PC-3 (cell line): Measurements from ENCODE around the gene GPHA2. TPM values are rescaled to one million over a fixed set of nuclear protein-coding genes. Genes with fewer than 3 reads are reported as not detected.

Experiments used
- ATAC-seq: fragments of 200-7000 bp; cut with Tn5 transposase; 2 replicates; pipeline ENCODE4 v1.9.1; 2020; ENCODE audit warnings: mild to moderate bottlenecking, moderate library complexity
- BruUV-seq: library from RNA; stranded (reverse); fragments of 400-500 nt; replicated peaks from 2 replicates; lab custom pipeline; 2021; lab: Mats Ljungman, UMichigan
- CTCF ChIA-PET: fragments of 300-600 bp; sonication (Branson Sonifier 250); formaldehyde crosslinking; loops from one replicate; lab custom pipeline; 2022; ENCODE audit warnings: antibody characterized with exemption; lab: Charles Lee
- POLR2A ChIA-PET: fragments of 300-600 bp; sonication (Branson Sonifier 250); formaldehyde crosslinking; loops from one replicate; lab custom pipeline; 2022; ENCODE audit warnings: antibody characterized with exemption; ENCODE audit not compliant: unreplicated experiment; lab: Charles Lee
- DNase-seq: peaks from one replicate; pipeline ENCODE4 v3.0.0-alpha.2; 2015
- H2AFZ ChIP-seq: fragments of 300-600 bp; sonication (generic); 2 replicates; pipeline ENCODE4 v1.6.0; 2016; ENCODE audit warnings: antibody characterized with exemption, low read length
- H3F3A ChIP-seq: fragments of 300-600 bp; sonication (generic); one replicate; pipeline ENCODE4 v1.6.0; 2017; ENCODE audit warnings: antibody characterized with exemption, low read length, control low read depth, mild to moderate bottlenecking; ENCODE audit not compliant: unreplicated experiment
- H3K27ac ChIP-seq: fragments of 300-600 bp; sonication (generic); 2 replicates; pipeline ENCODE4 v1.5.1; 2016; ENCODE audit warnings: mild to moderate bottlenecking, low read length
- H3K27me3 ChIP-seq: fragments of 300-600 bp; sonication (generic); 2 replicates; pipeline ENCODE4 v1.6.1; 2016; ENCODE audit warnings: low read length, mixed read lengths
- H3K36me3 ChIP-seq: fragments of 300-600 bp; sonication (generic); 2 replicates; pipeline ENCODE4 v1.6.1; 2016; ENCODE audit warnings: low read depth, mixed run types, low read length, mixed read lengths
- H3K4me1 ChIP-seq: fragments of 300-600 bp; sonication (generic); 2 replicates; pipeline ENCODE4 v1.5.1; 2016; ENCODE audit warnings: low read length; ENCODE audit not compliant: insufficient read depth
- H3K4me2 ChIP-seq: fragments of 300-600 bp; sonication (generic); 2 replicates; pipeline ENCODE4 v1.6.0; 2016; ENCODE audit warnings: low read length
- H3K4me3 ChIP-seq: fragments of 300-600 bp; sonication (generic); 2 replicates; pipeline ENCODE4 v1.5.1; 2016; ENCODE audit warnings: mild to moderate bottlenecking, low read length, mixed read lengths
- H3K79me2 ChIP-seq: fragments of 300-600 bp; sonication (generic); 2 replicates; pipeline ENCODE4 v1.6.1; 2017; ENCODE audit warnings: low read length, mixed read lengths
- H3K9ac ChIP-seq: fragments of 300-600 bp; sonication (generic); 2 replicates; pipeline ENCODE4 v1.6.0; 2016; ENCODE audit warnings: mild to moderate bottlenecking, low read length
- H3K9me2 ChIP-seq: fragments of 300-600 bp; sonication (generic); replicated peaks from 2 replicates; pipeline ENCODE4 v1.6.1; 2016; ENCODE audit warnings: mixed run types, low read length, mixed read lengths
- H3K9me3 ChIP-seq: fragments of 300-600 bp; sonication (generic); 2 replicates; pipeline ENCODE4 v1.6.1; 2016; ENCODE audit warnings: low read length, mixed read lengths
- H4K20me1 ChIP-seq: fragments of 300-600 bp; sonication (generic); 2 replicates; pipeline ENCODE4 v1.6.1; 2016; ENCODE audit warnings: low read length, mixed read lengths
- EZH2 ChIP-seq: fragments of 300-600 bp; sonication (generic); IDR thresholded peaks from one replicate; pipeline ENCODE4 v1.6.1; 2017; ENCODE audit warnings: antibody characterized with exemption, mild to moderate bottlenecking, low read length; ENCODE audit not compliant: unreplicated experiment
- EZH2phosphoT487 ChIP-seq: fragments of 300-600 bp; sonication (generic); IDR thresholded peaks from 2 replicates; pipeline ENCODE4 v1.6.1; 2018; ENCODE audit warnings: mild to moderate bottlenecking, antibody characterized with exemption, low read length, borderline replicate concordance
- intact Hi-C: fragments of 100-400 bp; cut with micrococcal nuclease; formaldehyde crosslinking; loops from 2 replicates; pipeline ENCODE4 v1.9.0; 2023
- total RNA-seq: library from RNA; depleted of rRNA; stranded (reverse); fragments of >200 nt; gene quantifications from 2 replicates; pipeline ENCODE4 v1.2.3, GENCODE V29; 2014
- TF ChIP-seq, protein P1 (sequence below): fragments of 300-600 bp; sonication (generic); conservative IDR thresholded peaks from 2 replicates; pipeline ENCODE4 v1.5.1; 2017; ENCODE audit warnings: antibody characterized with exemption, low read depth, mild to moderate bottlenecking, low read length

GPHA2 gene
- total RNA-seq, 1 experiment from 2014 or later: not detected

DNA sequence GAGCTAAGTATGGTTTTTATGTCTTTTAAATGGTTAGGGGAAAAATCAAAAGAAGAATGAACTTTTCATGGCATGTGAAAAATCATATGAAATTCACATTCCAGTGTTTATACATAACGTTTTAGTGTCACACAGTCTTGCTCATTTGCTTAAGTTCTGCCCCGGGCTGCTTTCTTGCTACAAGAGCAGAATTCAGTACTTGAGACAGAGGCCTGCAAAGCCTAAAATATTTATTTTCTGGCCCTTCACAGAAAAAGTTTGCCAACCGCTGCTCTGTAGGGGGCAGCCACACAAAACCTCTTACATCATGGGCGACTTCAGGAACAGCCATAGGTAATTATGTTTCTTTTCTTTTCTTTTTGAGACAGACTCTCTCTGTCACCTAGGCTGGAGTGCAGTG is 17.7 kb downstream of the GPHA2 start:
- CTCF ChIA-PET: no interaction called here
- H3K4me3 ChIP-seq: peak overlapping the region; percentile 69
- TF ChIP-seq EZH2phosphoT487 (no peak), EZH2 (no peak)
- TF ChIP-seq, protein P1, sequence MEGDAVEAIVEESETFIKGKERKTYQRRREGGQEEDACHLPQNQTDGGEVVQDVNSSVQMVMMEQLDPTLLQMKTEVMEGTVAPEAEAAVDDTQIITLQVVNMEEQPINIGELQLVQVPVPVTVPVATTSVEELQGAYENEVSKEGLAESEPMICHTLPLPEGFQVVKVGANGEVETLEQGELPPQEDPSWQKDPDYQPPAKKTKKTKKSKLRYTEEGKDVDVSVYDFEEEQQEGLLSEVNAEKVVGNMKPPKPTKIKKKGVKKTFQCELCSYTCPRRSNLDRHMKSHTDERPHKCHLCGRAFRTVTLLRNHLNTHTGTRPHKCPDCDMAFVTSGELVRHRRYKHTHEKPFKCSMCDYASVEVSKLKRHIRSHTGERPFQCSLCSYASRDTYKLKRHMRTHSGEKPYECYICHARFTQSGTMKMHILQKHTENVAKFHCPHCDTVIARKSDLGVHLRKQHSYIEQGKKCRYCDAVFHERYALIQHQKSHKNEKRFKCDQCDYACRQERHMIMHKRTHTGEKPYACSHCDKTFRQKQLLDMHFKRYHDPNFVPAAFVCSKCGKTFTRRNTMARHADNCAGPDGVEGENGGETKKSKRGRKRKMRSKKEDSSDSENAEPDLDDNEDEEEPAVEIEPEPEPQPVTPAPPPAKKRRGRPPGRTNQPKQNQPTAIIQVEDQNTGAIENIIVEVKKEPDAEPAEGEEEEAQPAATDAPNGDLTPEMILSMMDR: peak; percentile 60
- H3K79me2 ChIP-seq: peaks cover 21% of the 10 kb centered on the region
- no peaks in the 10 kb centered on the region for H3K9me2 ChIP-seq
- POLR2A ChIA-PET: no interaction called here
- peak overlapping the region; percentile 77 for H2AFZ ChIP-seq
- no peaks in the 10 kb centered on the region; the same call in 1 of the 2 replicates for H3K36me3 ChIP-seq
- peak overlapping the region; percentile 60 for H3K9ac ChIP-seq
- ATAC-seq: peak; percentile 4; the same call in 1 of the 2 replicates
- BruUV-seq: no TSS peak
- H4K20me1 ChIP-seq: no peaks in the 10 kb centered on the region
- peak overlapping the region; percentile 85 for H3K4me2 ChIP-seq
- no peak overlapping the region for H3K27ac ChIP-seq
- intact Hi-C loops: loop anchor here (5.0 kb wide), 1 partner anchor 54 kb away; the partner anchor contains the start of gene MAJIN
- no peaks in the 10 kb centered on the region for H3K27me3 ChIP-seq
- H3K4me1 ChIP-seq: peaks cover 15% of the 10 kb centered on the region
- H3F3A ChIP-seq: no peaks in the 10 kb centered on the region
- DNase-seq: peak; percentile 51
- H3K9me3 ChIP-seq: no peaks in the 10 kb centered on the region

DNA sequence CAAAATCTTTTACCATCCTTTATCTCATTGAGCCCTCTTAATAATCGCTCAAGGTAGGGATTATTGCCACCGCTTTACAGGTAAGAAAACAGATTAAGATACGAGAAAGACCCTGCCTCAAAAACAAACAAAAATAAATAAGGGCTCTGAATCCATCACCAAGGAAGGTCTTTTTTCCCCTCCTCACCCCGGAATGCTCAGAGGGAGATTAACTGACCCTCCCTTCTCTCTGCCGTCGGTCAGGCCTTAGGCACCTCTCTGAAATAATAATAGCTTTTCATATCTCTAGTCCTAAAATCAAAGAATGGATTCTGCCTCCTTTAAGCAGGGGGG is 18.1 kb downstream of the GPHA2 start:
- DNase-seq (no peak), ATAC-seq (no peak)
- ChIA-PET POLR2A (no interaction called here), CTCF (no interaction called here)
- TSS peak; percentile 94 for BruUV-seq
- Histone ChIP-seq H3F3A (no peaks in the 10 kb centered on the region), H4K20me1 (no peaks in the 10 kb centered on the region), H3K79me2 (peaks cover 21% of the 10 kb centered on the region), H3K36me3 (no peaks in the 10 kb centered on the region; the same call in 1 of the 2 replicates), H3K4me3 (peak overlapping the region; percentile 69), H3K9me2 (no peaks in the 10 kb centered on the region), H3K27me3 (no peaks in the 10 kb centered on the region), H3K27ac (no peak overlapping the region), H2AFZ (peak overlapping the region; percentile 77), H3K4me1 (peaks cover 15% of the 10 kb centered on the region), H3K9ac (peak overlapping the region; percentile 60), H3K9me3 (no peaks in the 10 kb centered on the region), H3K4me2 (peak overlapping the region; percentile 85)
- no peak for TF ChIP-seq EZH2phosphoT487
- TF ChIP-seq EZH2: no peak
- TF ChIP-seq, protein P1: no peak
- intact Hi-C loops: loop anchor here (1.0 to 5.0 kb wide), 5 partner anchors 55 to 167 kb away; partner anchors contain the start of genes ARL2, CDCA5, MAJIN and SNX15
